Upper lobe of left lung (tissue), 4 donors: ENCODE data around the gene MID1.

ENCODE experiments used
- POLR2A ChIP-seq, 4 donors: fragments of 450-650 bp; IDR thresholded peaks; one replicate each; pipeline ENCODE4 v1.5.1; 2016 to 2017; ENCODE audit warnings: antibody characterized with exemption in 4 of 4, mild to moderate bottlenecking in 2 of 4
- TF ChIP-seq, protein P1 (sequence below), 6 experiments: fragments of 450-650 bp in 4 of 6; fragments of 200-600 bp in 2 of 6; sonication (generic) in 2 of 6; IDR thresholded peaks; one replicate each; pipeline ENCODE4 v1.5.1; 2016 to 2019; ENCODE audit warnings: antibody characterized with exemption in 6 of 6

DNA sequence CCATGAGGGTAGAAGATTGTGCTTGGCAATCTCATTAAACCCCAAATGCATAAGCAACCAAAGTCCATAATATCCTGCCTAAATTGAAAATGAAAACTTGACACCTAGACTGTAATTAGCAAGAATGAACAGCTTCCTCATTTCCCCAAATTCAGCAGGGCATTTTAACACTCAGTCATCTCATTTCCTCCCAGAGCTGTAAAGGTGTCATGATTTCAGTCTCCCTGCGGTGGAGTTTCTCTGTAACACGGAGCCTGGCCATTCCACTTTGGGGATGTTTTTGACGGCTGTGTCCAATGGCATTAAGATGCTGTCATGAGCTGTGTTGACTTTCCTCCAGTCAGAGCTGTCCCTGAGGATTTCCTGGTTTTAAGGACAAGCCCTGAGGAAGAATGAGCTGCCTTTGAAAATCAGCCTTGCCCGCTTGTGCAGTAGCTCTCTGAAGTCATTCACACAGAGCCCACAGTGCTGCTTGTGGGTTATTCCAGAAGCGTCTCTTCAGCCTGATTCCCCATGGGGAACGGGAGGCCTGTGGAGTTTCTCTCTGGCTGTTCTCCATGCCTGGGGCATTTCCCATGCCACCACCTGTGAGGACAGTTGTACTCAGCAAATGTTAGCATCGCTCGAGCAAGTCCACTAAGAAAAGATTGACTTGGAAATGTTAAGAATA is 187.0 kb downstream of the MID1 start:
- TF ChIP-seq, protein P1, sequence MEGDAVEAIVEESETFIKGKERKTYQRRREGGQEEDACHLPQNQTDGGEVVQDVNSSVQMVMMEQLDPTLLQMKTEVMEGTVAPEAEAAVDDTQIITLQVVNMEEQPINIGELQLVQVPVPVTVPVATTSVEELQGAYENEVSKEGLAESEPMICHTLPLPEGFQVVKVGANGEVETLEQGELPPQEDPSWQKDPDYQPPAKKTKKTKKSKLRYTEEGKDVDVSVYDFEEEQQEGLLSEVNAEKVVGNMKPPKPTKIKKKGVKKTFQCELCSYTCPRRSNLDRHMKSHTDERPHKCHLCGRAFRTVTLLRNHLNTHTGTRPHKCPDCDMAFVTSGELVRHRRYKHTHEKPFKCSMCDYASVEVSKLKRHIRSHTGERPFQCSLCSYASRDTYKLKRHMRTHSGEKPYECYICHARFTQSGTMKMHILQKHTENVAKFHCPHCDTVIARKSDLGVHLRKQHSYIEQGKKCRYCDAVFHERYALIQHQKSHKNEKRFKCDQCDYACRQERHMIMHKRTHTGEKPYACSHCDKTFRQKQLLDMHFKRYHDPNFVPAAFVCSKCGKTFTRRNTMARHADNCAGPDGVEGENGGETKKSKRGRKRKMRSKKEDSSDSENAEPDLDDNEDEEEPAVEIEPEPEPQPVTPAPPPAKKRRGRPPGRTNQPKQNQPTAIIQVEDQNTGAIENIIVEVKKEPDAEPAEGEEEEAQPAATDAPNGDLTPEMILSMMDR (IDR thresholded peaks at IDR 0.05) = no peak
- TF ChIP-seq POLR2A (IDR thresholded peaks at IDR 0.05) = no peak
